Liver (tissue), 9 donors: Measurements from ENCODE around the gene SLC25A2. TPM values are rescaled to one million over a fixed set of nuclear protein-coding genes. Genes with fewer than 3 reads are reported as not detected.

Experiments used
- DNase-seq: peaks from one replicate; pipeline ENCODE4 v3.0.0-alpha.2; 2017; ENCODE audit warnings: low spot score
- H3K27ac ChIP-seq, 2 donors: one replicate each; pipeline ENCODE4 v1.7.0; 2013; ENCODE audit warnings: inconsistent platforms in 2 of 2, low read length in 2 of 2, control low read depth in 1 of 2, low read depth in 1 of 2, mild to moderate bottlenecking in 1 of 2
- H3K27me3 ChIP-seq, 4 donors: one replicate each; pipeline versions ENCODE4 v1.6.1 to v1.7.0; 2013; ENCODE audit warnings: low read length in 3 of 4, inconsistent platforms in 1 of 4, mild to moderate bottlenecking in 1 of 4, moderate library complexity in 1 of 4; ENCODE audit not compliant: control insufficient read depth in 4 of 4, insufficient read depth in 4 of 4
- H3K36me3 ChIP-seq, 4 donors: one replicate each; pipeline versions ENCODE4 v1.6.1 to v1.7.0; 2013; ENCODE audit warnings: low read length in 3 of 4, mild to moderate bottlenecking in 3 of 4, low read depth in 1 of 4, moderate library complexity in 1 of 4; ENCODE audit not compliant: control insufficient read depth in 4 of 4, insufficient read depth in 3 of 4
- H3K4me1 ChIP-seq, 4 donors: one replicate each; pipeline versions ENCODE4 v1.6.1 to v1.7.0; 2013; ENCODE audit warnings: low read length in 3 of 4, mild to moderate bottlenecking in 3 of 4, moderate library complexity in 1 of 4; ENCODE audit not compliant: control insufficient read depth in 4 of 4, insufficient read depth in 4 of 4
- H3K4me3 ChIP-seq, 3 donors: one replicate each; pipeline versions ENCODE4 v1.6.1 to v1.7.0; 2013; ENCODE audit warnings: low read length in 3 of 3, control low read depth in 1 of 3, low read depth in 1 of 3, mild to moderate bottlenecking in 1 of 3
- H3K9ac ChIP-seq, 2 donors: one replicate each; pipeline ENCODE4 v1.7.0; 2013; ENCODE audit warnings: low read length in 2 of 2, mild to moderate bottlenecking in 2 of 2, moderate library complexity in 2 of 2, control low read depth in 1 of 2, low read depth in 1 of 2
- H3K9me3 ChIP-seq, 4 donors: one replicate each; pipeline versions ENCODE4 v1.6.1 to v1.7.0; 2013; ENCODE audit warnings: low read length in 3 of 4; ENCODE audit not compliant: control insufficient read depth in 4 of 4
- ATF3 ChIP-seq: IDR thresholded peaks from 2 replicates; pipeline ENCODE4 v1.6.1; 2016; ENCODE audit warnings: antibody characterized with exemption
- EGR1 ChIP-seq, 2 donors: IDR thresholded peaks; 2 replicates each; pipeline ENCODE4 v1.6.1; 2016 to 2018; ENCODE audit warnings: antibody characterized with exemption in 2 of 2, low read depth in 2 of 2
- FOXA1 ChIP-seq: IDR thresholded peaks from 2 replicates; pipeline ENCODE4 v1.6.1; 2016; ENCODE audit warnings: antibody characterized with exemption
- FOXA2 ChIP-seq: IDR thresholded peaks from 2 replicates; pipeline ENCODE4 v1.6.1; 2016; ENCODE audit warnings: antibody characterized with exemption
- GABPA ChIP-seq, 2 donors: IDR thresholded peaks in 1 of 2; conservative IDR thresholded peaks in 1 of 2; 2 replicates each; pipeline ENCODE4 v1.6.1; 2016; ENCODE audit warnings: antibody characterized with exemption in 2 of 2, mild to moderate bottlenecking in 1 of 2, moderate library complexity in 1 of 2
- HNF4A ChIP-seq, 2 donors: conservative IDR thresholded peaks; 2 replicates each; pipeline ENCODE4 v1.6.1; 2016; ENCODE audit warnings: antibody characterized with exemption in 2 of 2, mild to moderate bottlenecking in 2 of 2
- HNF4G ChIP-seq: IDR thresholded peaks from 2 replicates; pipeline ENCODE4 v1.6.1; 2016; ENCODE audit warnings: antibody characterized with exemption
- JUND ChIP-seq, 2 donors: IDR thresholded peaks; 2 replicates each; pipeline ENCODE4 v1.6.1; 2016; ENCODE audit warnings: antibody characterized with exemption in 2 of 2
- NR2F2 ChIP-seq: IDR thresholded peaks from 2 replicates; pipeline ENCODE4 v1.6.1; 2016; ENCODE audit warnings: antibody characterized with exemption
- RAD21 ChIP-seq, 2 donors: IDR thresholded peaks; 2 replicates each; pipeline ENCODE4 v1.6.1; 2016; ENCODE audit warnings: antibody characterized with exemption in 2 of 2, mild to moderate bottlenecking in 2 of 2
- REST ChIP-seq: IDR thresholded peaks from 2 replicates; pipeline ENCODE4 v1.6.1; 2016; ENCODE audit warnings: antibody characterized with exemption, mild to moderate bottlenecking
- RXRA ChIP-seq, 2 donors: IDR thresholded peaks; 2 replicates each; pipeline ENCODE4 v1.6.1; 2017 to 2018; ENCODE audit warnings: antibody characterized with exemption in 2 of 2, mild to moderate bottlenecking in 1 of 2
- SP1 ChIP-seq: IDR thresholded peaks from 2 replicates; pipeline ENCODE4 v1.6.1; 2018; ENCODE audit warnings: antibody characterized with exemption, mild to moderate bottlenecking
- TAF1 ChIP-seq: conservative IDR thresholded peaks from 2 replicates; pipeline ENCODE4 v1.6.1; 2016; ENCODE audit warnings: antibody characterized with exemption, mild to moderate bottlenecking
- YY1 ChIP-seq: IDR thresholded peaks from 2 replicates; pipeline ENCODE4 v1.6.1; 2016; ENCODE audit warnings: antibody characterized with exemption, mild to moderate bottlenecking
- ZBTB33 ChIP-seq: IDR thresholded peaks from 2 replicates; pipeline ENCODE4 v1.6.1; 2016; ENCODE audit warnings: antibody characterized with exemption
- WGBS: extraction: QIAGEN DNeasy Blood & Tissue Kit; methylation state at CpG from one replicate; pipeline ENCODE4 v1.1.7; 2013; 5-methylcytosine and 5-hydroxymethylcytosine counted together
- polyA plus RNA-seq, 2 donors: library from polyadenylated mRNA; stranded (reverse) in 1 of 2; unstranded in 1 of 2; fragments of 200-250 nt in 1 of 2; fragments of >200 nt in 1 of 2; fragmentation: Nextera tagmentation in 1 of 2; extraction: Ambion mirVana in 1 of 2; gene quantifications; one replicate each; pipeline versions ENCODE4 v1.2.1 to v1.2.3, GENCODE V29; 2013 to 2015
- total RNA-seq, 2 donors: library from RNA; depleted of rRNA; stranded (reverse); fragments of >200 nt; gene quantifications; one replicate each; pipeline ENCODE4 v1.2.3, GENCODE V29; 2014
- TF ChIP-seq, protein P1 (sequence below): fragments of 150-350 bp; IDR thresholded peaks from 2 replicates; pipeline ENCODE4 v1.5.1; 2017; ENCODE audit warnings: improper control_type of control experiment, low read depth, low read length; ENCODE audit not compliant: missing input control
- TF ChIP-seq, protein P2 (sequence below): IDR thresholded peaks from 2 replicates; pipeline ENCODE4 v1.6.1; 2016; ENCODE audit warnings: antibody characterized with exemption
- donor health status: healthy.
- donor health status: healthy.
- donor health status: healthy.
- donor health status: healthy.
- donor health status: healthy.

Gene SLC25A2
- total and polyA plus RNA-seq, 4 donors: 0.19 to 0.42 TPM; not detected in 2

DNA sequence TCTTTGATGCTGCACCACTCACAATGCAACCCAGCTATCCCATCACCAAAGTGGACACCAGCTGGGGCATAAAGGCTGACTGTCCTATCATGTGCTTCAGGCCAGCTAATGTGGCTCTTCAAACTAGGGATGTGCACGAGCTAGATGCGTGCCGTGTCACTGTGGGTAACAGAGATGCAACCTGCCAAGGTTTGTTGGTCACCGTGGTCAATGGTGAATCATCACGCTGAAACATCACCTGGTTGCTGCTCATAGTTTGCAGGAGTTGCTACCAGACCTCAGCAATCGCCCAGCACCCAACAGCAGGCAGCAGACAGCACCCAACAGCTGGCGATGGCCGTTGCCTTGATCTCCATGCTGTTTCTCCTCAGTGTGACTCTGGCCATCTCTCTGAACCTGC, 24.4 kb upstream of the SLC25A2 start:
- peaks cover 0 to 2% (median 0%) of the 10 kb centered on the region in 4 donors for H3K36me3 ChIP-seq
- H3K4me3 ChIP-seq: peak overlapping the region in 2 of 3 donors; percentile 14 to 33
- WGBS: 72% methylated on average over 8 of the region's 8 CpGs
- no peak for DNase-seq
- peaks cover 22 to 76% (median 45%) of the 10 kb centered on the region in 4 donors for H3K9me3 ChIP-seq
- no peak overlapping the region for H3K9ac ChIP-seq
- H3K27ac ChIP-seq: no peak overlapping the region
- peaks cover 0 to 6% (median 2%) of the 10 kb centered on the region in 4 donors for H3K27me3 ChIP-seq
- TF ChIP-seq, protein P1, sequence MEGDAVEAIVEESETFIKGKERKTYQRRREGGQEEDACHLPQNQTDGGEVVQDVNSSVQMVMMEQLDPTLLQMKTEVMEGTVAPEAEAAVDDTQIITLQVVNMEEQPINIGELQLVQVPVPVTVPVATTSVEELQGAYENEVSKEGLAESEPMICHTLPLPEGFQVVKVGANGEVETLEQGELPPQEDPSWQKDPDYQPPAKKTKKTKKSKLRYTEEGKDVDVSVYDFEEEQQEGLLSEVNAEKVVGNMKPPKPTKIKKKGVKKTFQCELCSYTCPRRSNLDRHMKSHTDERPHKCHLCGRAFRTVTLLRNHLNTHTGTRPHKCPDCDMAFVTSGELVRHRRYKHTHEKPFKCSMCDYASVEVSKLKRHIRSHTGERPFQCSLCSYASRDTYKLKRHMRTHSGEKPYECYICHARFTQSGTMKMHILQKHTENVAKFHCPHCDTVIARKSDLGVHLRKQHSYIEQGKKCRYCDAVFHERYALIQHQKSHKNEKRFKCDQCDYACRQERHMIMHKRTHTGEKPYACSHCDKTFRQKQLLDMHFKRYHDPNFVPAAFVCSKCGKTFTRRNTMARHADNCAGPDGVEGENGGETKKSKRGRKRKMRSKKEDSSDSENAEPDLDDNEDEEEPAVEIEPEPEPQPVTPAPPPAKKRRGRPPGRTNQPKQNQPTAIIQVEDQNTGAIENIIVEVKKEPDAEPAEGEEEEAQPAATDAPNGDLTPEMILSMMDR: no peak
- TF ChIP-seq TAF1 (no peak), JUND (IDR thresholded peaks at IDR 0.05) (no peak), HNF4G (no peak), FOXA2 (no peak), YY1 (no peak), GABPA (IDR thresholded peaks at IDR 0.05 in 1 of 2, conservative IDR thresholded peaks at IDR 0.05 in 1 of 2) (no peak), REST (no peak), RXRA (IDR thresholded peaks at IDR 0.05) (no peak), NR2F2 (no peak), EGR1 (IDR thresholded peaks at IDR 0.05; ENCODE audit: low read depth in 2 of 2) (no peak), ATF3 (no peak), HNF4A (conservative IDR thresholded peaks at IDR 0.05) (no peak), RAD21 (IDR thresholded peaks at IDR 0.05) (no peak), FOXA1 (no peak), ZBTB33 (no peak), SP1 (no peak)
- TF ChIP-seq, protein P2, sequence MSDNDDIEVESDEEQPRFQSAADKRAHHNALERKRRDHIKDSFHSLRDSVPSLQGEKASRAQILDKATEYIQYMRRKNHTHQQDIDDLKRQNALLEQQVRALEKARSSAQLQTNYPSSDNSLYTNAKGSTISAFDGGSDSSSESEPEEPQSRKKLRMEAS: no peak
- H3K4me1 ChIP-seq: no peaks in the 10 kb centered on the region
